ENCODE data around the gene FERMT2. TPM values are rescaled to one million over a fixed set of nuclear protein-coding genes. Genes with fewer than 3 reads are reported as not detected.

FERMT2 gene
- total and polyA plus RNA-seq, 12 donors = 22.8 to 53.8 (median 40.1) TPM

DNA sequence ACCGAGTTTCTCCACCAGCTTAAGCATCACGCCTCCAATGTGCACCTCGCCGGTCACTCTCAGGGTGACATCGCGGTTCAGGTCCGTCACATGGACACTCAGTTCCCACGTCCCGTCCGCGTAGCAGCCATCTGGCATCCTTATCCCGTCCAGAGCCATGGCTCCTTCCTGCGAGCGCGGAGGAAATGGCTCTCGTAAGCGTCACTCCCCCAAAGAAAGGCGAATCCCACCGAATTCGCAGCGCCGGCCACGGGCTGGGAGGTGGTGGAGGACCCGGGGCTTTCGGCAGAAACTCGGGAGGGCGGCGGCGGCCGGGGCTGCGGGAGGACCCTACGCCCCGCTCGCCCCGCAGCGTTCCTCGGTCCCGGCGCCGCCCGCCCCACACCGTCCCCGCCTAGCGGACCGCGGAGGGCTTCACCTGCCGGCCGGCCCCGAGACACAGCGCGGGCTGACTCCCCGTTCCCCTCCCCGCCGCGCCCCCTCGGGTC, 396 bp downstream of the FERMT2 start:
- peaks cover 3 to 25% of the 10 kb centered on the region in 2 donors for H3K4me1 ChIP-seq (replicated peaks in 1 of 2)
- no peak for TF ChIP-seq POLR2A (IDR thresholded peaks at IDR 0.05)
- TF ChIP-seq, protein P1, sequence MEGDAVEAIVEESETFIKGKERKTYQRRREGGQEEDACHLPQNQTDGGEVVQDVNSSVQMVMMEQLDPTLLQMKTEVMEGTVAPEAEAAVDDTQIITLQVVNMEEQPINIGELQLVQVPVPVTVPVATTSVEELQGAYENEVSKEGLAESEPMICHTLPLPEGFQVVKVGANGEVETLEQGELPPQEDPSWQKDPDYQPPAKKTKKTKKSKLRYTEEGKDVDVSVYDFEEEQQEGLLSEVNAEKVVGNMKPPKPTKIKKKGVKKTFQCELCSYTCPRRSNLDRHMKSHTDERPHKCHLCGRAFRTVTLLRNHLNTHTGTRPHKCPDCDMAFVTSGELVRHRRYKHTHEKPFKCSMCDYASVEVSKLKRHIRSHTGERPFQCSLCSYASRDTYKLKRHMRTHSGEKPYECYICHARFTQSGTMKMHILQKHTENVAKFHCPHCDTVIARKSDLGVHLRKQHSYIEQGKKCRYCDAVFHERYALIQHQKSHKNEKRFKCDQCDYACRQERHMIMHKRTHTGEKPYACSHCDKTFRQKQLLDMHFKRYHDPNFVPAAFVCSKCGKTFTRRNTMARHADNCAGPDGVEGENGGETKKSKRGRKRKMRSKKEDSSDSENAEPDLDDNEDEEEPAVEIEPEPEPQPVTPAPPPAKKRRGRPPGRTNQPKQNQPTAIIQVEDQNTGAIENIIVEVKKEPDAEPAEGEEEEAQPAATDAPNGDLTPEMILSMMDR (IDR thresholded peaks at IDR 0.05) = peak in 1 of 6 experiments; percentile 38
- intact Hi-C loops (cut with DNase I) = loop anchor here in 1 of 2 donors (5.0 kb wide), 1 partner anchor 123 kb away; no protein-coding TSS in a partner anchor

DNA sequence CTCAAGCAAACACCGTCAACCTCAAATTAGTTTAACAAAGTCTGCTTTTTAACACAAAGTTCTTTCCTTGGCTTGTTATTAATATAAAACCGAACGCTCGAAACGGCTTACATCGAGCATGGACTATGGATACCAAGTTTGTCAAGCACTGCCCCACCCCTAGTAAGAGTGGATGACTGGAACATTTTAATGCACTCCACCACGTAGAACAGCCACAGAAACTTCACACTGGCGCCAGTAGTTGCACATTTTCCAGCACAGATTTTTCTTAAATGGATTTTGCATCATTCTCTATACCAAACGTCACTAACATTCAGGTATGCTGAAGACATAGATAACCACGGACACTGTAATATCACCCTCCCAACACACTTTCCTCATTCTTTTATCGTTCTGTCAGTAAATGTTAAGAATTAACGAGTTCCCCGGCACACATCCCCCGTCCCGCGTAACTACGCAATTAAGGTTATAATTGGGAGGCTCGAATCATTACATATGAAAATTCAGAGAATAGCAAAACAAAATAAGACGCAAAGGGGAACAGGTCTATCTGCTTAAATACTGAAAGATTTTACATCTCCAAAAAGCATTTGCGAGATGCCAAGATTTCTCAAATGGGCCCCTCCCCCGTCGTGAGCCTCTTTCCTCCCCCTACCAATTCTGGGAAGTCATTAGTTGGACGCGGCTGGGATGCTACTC, 990 bp downstream of the FERMT2 start:
- TF ChIP-seq, protein P1 (IDR thresholded peaks at IDR 0.05) = no peak
- no peak for TF ChIP-seq POLR2A (IDR thresholded peaks at IDR 0.05)
- H3K9me3 ChIP-seq (replicated peaks in 1 of 3) = no peaks in the 10 kb centered on the region
- H3K27ac ChIP-seq = peak overlapping the region in 4 of 5 donors; percentile 89 to 96 (median 92)
- H3K27me3 ChIP-seq = no peaks in the 10 kb centered on the region
- peaks cover 3 to 25% of the 10 kb centered on the region in 2 donors for H3K4me1 ChIP-seq (replicated peaks in 1 of 2)
- DNase-seq = peak in 3 of 7 donors; percentile 19 to 62 (median 23)
- WGBS, 4 donors = 2 to 4% (median 2%) methylated on average over 24 of the region's 24 CpGs
- peak overlapping the region; percentile 52 to 85 (median 80) for H3K4me3 ChIP-seq
- intact Hi-C loops (cut with DNase I) = loop anchor here in 1 of 2 donors (5.0 kb wide), 1 partner anchor 123 kb away; no protein-coding TSS in a partner anchor
- H3K36me3 ChIP-seq (replicated peaks in 1 of 2) = no peaks in the 10 kb centered on the region

More for the DNA sequence above, 396 bp downstream of the FERMT2 start:
- WGBS, 4 donors = 0 to 4% (median 0%) methylated on average over 10 to 56 of the region's 56 CpGs
- Histone ChIP-seq H3K9me3 (replicated peaks in 1 of 3) (no peaks in the 10 kb centered on the region), H3K27me3 (no peaks in the 10 kb centered on the region), H3K4me3 (peak overlapping the region; percentile 52 to 85 (median 80)), H3K27ac (peak overlapping the region; percentile 61 to 96 (median 91)), H3K36me3 (replicated peaks in 1 of 2) (no peaks in the 10 kb centered on the region)
- DNase-seq = peak in 6 of 7 donors; percentile 55 to 85 (median 64)

DNA sequence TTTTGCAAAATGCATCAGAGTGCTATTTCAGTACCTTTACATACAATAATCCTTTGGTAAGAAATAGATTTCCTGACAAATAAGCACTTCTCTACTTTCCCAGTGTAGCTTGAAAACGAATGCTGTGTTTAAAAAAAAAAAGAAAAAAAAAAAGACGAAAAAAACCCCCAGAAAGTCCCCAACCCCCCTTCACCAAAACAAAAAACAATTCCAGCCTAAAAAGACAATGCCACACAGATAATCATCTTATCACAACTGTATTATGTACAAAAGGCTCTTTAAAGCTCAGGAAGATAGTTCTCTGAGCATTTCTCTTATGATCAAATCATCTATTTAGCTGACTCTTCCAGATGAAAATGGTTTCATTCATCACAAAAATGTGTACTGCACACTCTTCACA, 1.6 kb downstream of the FERMT2 start:
- WGBS, 4 donors = 9 to 23% (median 14%) methylated on average over 2 of the region's 2 CpGs
- no peaks in the 10 kb centered on the region for H3K9me3 ChIP-seq (replicated peaks in 1 of 3)
- TF ChIP-seq POLR2A (IDR thresholded peaks at IDR 0.05) = no peak
- TF ChIP-seq, protein P1 (IDR thresholded peaks at IDR 0.05) = no peak
- no peaks in the 10 kb centered on the region for H3K36me3 ChIP-seq (replicated peaks in 1 of 2)
- peaks cover 3 to 25% of the 10 kb centered on the region in 2 donors for H3K4me1 ChIP-seq (replicated peaks in 1 of 2)
- no peak for DNase-seq
- intact Hi-C loops (cut with DNase I) = no loop called here
- peak overlapping the region in 2 of 4 donors; percentile 81 to 85 for H3K4me3 ChIP-seq
- H3K27ac ChIP-seq = peak overlapping the region in 2 of 5 donors; percentile 91 to 96
- no peaks in the 10 kb centered on the region for H3K27me3 ChIP-seq

DNA sequence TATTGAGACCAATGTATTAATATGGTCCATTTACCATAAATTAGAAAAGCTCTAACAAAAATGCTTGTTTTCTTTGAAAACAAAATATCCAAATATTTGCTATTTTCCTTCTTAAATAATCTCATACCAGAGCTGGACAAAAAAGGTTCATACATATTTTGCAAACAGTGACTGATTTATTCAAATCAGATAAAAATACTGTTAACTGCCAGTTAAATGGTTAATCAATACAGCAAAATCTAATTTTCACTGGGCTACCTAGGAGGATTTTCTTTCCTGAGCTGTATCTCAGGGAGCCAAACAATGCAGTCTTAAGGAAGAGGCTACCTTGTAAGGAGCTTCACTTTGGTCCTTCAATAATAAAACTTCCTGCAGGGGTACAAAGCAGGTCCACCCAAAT, 2.0 kb downstream of the FERMT2 start:
- Histone ChIP-seq H3K9me3 (replicated peaks in 1 of 3) (no peaks in the 10 kb centered on the region), H3K27me3 (no peaks in the 10 kb centered on the region), H3K27ac (no peak overlapping the region), H3K4me1 (replicated peaks in 1 of 2) (peaks cover 3 to 25% of the 10 kb centered on the region in 2 donors), H3K36me3 (replicated peaks in 1 of 2) (no peaks in the 10 kb centered on the region), H3K4me3 (no peak overlapping the region)
- TF ChIP-seq POLR2A (IDR thresholded peaks at IDR 0.05) = no peak
- TF ChIP-seq, protein P1 (IDR thresholded peaks at IDR 0.05) = no peak
- intact Hi-C loops (cut with DNase I) = no loop called here
- DNase-seq = no peak
